ENCODE measurements around the gene ENTREP3.
"Not testable (repeated sequence)": the region's sequence is repeated elsewhere in the genome, so short reads cannot be mapped to it uniquely, and the experiment has no call there.

The ENTREP3 gene

DNA sequence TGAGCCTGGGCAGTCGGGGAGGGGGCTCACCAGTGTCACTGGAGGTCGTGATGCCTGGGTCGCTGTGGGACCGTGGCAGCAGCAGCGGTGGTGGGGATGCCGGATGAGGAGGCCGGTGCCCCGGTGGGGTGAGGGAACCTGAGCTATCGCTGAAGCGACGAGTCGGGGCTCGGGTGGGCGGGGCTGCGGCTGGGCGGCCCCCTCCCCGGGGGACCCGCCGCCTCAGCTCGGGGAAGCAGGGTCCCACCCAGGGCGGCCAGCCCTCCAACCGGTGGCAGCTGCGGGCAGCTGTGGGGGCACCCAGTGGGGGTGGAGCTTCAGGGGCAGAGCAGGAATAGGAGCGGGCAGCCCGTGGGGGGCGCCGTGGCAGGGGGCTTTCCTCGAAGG, 5.0 kb downstream of the ENTREP3 start:
- no peak for DNase-seq

DNA sequence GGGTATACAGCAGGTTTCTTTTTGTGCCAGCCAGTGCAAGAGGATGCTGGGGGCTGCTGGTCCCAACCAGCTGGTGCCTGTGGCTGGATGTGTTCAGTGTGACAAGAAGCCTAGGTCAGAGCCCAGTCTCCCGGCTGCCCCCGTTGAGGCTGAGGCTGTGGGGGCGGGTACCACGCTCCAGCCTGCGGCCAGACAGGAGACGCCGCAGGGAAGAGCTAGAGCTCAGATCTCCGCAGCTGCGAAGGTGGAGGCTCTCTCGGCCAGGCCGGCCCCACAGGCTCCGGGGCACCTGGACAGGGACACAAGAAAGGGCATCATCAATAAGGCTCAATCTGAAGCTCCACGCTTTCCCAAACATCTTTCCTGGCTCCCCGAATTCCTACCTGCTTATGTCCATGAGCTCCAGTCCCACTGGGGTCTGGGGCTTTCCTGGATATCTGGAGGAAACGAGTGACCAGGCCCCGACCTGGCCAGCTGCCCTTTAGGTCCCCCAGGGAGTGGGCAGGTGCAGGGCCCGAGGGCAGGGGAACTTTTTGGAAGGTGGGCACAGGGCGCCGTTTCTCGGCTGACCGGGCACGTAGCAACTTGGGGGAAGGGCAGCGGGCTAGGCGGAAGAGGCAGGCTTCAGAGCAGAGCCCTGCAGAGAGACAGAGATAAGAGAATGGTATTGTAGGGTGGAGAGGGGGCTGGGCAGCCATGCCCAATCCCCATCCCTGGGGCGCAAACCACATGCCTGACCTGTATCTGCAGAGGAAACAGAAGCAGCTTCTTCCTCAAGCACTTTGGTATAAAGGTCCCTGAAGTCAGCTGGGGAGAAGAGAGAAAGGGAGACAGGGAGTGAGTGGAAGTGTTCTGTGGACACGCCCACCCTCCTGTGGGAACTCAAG, 7.4 kb downstream of the ENTREP3 start:
- DNase-seq: no peak

GRCh38 chr1:155246796-155247195, 8.5 kb downstream of the ENTREP3 start:
- not testable (repeated sequence) for DNase-seq

DNA sequence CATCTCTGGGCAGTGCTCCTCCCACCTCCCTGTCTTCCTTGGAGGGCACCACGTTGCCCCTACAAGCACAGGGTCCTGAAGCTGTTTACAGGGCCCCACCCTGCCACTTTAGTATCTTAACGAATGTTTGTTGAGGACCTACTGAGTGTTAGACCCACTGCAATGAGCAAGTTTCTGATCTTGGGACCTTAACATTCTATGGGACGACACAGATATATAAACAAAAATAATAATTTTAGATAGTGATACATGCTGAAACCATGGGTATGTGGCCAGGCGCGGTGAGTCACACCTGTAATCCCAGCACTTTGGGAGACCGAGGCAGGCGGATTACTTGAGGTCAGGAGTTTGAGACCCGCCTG, 10.1 kb downstream of the ENTREP3 start:
- no peak for DNase-seq

- DNase-seq: peak; percentile 99
These were observed 10.7 kb downstream of the ENTREP3 start for GRCh38 chr1:155244368-155245162.

- DNase-seq: no peak
These were observed 12.4 kb downstream of the ENTREP3 start for GRCh38 chr1:155242805-155243358.

GRCh38 chr1:155241841-155242264, 13.4 kb downstream of the ENTREP3 start:
- DNase-seq: no peak

DNA sequence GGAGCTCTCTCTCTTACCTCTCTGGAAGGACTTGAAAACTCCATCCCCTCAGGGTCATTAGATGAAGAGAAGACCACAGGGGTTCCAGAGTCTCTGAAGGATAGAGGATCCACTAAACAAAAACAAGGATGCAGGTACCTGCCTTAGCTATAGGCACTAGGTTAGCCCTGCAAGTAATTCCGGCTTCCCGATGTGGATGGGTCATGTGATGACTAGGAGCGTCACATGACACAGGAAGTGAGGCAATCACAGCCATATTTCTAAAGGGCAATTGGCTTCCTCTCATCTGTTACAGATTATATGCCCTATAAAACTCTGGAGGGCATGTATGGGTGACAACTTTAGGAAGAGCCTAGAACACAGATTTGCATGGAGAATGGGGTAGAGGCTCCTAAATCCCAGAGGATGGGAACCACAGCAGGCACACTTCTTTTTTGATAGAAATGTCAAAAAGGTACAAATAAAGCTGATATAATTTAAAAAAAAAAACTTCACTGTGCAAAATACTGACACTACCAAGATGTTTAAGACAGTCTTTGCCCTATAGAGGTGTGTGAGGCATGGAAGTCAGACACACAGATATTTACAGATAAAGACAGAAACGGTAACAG, 14.1 kb downstream of the ENTREP3 start:
- DNase-seq: peak; percentile 71

DNA sequence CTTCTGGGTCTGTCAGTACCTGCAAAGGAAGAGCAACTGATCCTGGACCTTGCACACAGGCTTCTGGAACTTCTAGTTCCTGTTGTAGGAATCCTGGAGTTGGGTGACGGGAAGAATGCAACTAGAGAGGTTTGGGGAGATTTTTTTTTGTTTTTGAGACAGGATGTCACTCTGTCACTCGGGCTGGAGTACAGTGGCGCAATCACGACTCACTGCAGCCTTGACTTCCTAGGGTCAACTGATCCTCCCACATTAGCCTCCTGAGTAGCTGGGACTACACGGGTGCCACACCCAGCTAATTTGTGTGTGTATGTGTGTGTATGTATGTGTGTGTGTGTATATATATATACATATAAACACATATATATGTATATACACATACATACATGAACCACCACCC, 18.8 kb downstream of the ENTREP3 start:
- no peak for DNase-seq

DNA sequence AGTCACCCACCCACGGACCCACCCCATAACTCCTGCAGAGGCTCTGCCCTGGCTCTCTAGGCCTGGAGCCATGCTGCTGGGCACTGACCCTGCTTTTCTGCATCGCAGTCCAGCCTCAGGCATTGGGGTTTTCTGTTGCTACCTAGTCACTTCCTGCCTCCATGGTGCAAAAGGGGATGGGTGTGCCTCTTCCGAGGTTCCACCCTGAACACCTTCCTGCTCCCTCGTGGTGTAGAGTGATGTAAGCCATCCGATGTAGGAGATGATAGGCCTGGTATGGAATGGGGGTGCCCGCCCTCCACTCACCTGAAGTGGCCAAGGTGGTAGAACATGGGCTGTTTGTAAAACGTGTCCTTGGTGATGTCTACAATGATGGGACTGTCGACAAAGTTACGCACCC, 19.9 kb downstream of the ENTREP3 start:
- not testable (repeated sequence) for DNase-seq

- DNase-seq: not testable (repeated sequence)
These were observed 21.8 kb downstream of the ENTREP3 start for GRCh38 chr1:155233502-155233901.

GRCh38 chr1:155232001-155232978, 23.0 kb downstream of the ENTREP3 start:
- DNase-seq: not testable (repeated sequence)

- DNase-seq: not testable (repeated sequence)
These were observed 24.0 kb downstream of the ENTREP3 start for GRCh38 chr1:155231302-155231701.

- DNase-seq: no peak
These were observed 27.2 kb downstream of the ENTREP3 start for GRCh38 chr1:155228096-155228427.

DNA sequence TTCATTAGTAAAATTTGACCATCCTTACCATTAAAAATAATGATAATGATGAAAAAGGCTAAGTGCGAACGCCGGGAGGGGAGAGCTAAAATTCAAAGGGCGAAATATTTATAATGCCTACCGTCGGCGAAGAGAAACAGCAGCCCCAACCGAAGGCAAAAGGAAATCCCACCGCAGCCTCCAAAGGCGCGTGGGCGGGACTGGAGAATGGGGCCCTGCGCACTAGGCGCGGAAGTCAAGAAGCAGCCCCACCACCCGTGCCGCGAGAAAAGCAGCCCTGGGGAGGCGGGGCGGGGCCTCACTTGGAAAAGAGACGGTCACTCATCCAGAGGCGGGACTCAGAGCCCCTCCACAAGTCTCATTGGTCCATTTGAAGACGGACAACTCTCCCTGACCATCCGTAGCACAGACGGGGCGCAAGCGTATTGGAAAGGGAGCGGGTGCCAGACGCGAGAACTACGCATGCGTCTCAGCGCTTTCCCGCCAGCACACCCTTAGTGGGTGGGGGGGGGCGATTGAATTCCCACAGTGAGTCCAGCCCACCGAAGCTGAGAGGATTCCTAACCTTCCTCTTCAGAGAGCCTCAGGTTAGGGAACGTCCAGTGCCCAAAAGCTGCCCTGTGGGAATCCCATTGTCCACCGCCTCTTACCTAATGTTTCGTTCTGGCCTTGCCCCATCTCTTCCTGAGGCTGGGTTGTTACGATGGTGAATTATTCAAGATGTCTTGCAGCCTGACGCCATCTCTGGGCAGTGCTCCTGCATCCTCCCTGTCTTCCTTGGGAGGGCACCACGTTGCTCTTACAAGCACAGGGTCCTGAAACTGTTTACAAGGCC, 27.8 kb downstream of the ENTREP3 start:
- DNase-seq: peak; percentile 99

GRCh38 chr1:155226910-155227260, 28.4 kb downstream of the ENTREP3 start:
- no peak for DNase-seq

DNA sequence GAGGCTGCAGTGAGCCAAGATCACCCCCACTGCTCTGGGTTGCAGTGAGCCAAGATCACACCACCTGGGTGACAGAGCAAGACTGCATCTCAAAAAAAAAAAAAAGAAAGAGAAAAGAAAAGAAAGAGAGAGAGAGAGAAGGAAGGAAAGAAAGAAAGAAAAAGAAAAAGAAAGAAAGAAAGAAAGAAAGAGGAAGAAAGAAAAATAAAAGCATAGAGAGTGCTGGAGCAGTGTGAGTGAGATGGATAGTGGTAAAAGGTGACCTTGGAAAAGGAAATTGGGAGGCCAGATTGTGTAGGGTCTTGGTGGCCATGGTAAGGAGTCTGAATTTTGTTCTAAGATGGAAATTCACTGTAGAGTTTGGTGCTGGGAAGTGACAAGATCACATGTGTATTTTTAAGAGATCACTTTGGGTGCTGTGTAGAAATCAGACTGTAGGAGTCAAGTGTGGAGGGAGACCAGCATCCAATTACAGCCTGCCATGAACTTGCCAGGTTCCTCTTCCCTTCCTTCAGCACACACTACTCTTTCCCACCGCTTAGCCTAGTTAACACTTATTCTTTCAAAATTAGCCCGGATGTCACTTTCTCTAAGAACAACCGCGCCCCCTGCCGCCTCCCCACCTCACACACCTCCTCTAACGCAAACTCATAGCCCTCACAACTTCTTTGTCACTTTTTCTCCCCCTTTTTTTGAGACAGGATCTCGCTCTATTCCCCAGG, 28.9 kb downstream of the ENTREP3 start:
- peak; percentile 77 for DNase-seq

- DNase-seq: not testable (repeated sequence)
These were observed 29.9 kb downstream of the ENTREP3 start for GRCh38 chr1:155225404-155225759.

- no peak for DNase-seq
These were observed 32.2 kb downstream of the ENTREP3 start for GRCh38 chr1:155223047-155223446.

DNA sequence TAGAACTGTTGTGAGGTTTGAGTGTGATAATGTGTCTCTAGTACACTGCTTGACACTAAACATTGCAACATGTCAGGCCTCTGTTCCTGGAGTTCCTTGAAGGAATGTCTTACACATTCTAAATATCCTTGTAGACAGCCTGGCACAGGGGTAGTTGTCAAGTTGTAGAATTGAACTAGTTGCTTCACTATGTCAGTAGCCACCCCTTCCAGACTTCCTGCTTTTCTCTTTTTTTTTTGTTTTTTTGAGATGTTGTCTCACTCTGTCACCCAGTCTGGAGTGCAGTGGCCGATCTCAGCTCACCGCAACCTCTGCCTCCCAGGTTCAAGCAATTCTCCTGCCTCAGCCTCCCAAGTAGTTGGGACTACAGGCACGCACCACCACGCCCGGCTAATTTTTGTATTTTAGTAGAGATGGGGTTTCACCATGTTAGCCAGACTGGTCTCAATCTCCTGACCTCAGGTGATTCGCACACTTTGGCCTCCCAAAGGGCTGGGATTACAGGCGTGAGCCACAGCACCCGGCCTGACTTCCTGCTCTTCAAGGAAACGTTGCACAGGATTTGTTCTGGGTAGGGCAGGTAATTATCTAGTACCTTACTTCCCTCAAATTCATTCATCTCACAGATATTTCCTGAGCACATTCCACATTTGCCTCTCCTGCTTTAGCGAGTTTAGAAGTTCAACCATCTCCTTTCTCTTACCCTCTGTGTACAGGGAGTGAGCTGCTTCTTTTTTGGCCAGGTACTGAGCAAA, 34.9 kb downstream of the ENTREP3 start:
- DNase-seq: not testable (repeated sequence)
